Thymus (tissue), 14 donors: ENCODE data around the gene FBLN7. TPM values are rescaled to one million over a fixed set of nuclear protein-coding genes. Genes with fewer than 3 reads are reported as not detected.
A peak's percentile ranks its signal among the peaks of the same experiment; 100 is the strongest.

ENCODE experiments used
- DNase-seq, 9 donors: peaks; one replicate each; pipeline ENCODE4 v3.0.0-alpha.2; 2013; ENCODE audit warnings: low spot score in 9 of 9, low read depth in 6 of 9, missing footprints in 1 of 9
- H3K27ac ChIP-seq, 2 donors: one replicate each; pipeline ENCODE4 v1.5.1; 2013; ENCODE audit warnings: control low read depth in 1 of 2, low read depth in 1 of 2, low read length in 1 of 2, mild to moderate bottlenecking in 1 of 2, moderate library complexity in 1 of 2
- H3K27me3 ChIP-seq, 2 donors: one replicate each; pipeline ENCODE4 v1.5.1; 2013; ENCODE audit warnings: low read length in 1 of 2; ENCODE audit not compliant: control insufficient read depth in 2 of 2, insufficient read depth in 1 of 2
- H3K36me3 ChIP-seq, 2 donors: one replicate each; pipeline ENCODE4 v1.5.1; 2013; ENCODE audit warnings: low read length in 1 of 2, mild to moderate bottlenecking in 1 of 2, moderate library complexity in 1 of 2; ENCODE audit not compliant: control insufficient read depth in 2 of 2, insufficient read depth in 2 of 2
- H3K4me1 ChIP-seq, 2 donors: one replicate each; pipeline ENCODE4 v1.5.1; 2013; ENCODE audit warnings: low read length in 2 of 2; ENCODE audit not compliant: control insufficient read depth in 2 of 2, insufficient read depth in 2 of 2
- H3K4me3 ChIP-seq, 2 donors: one replicate each; pipeline ENCODE4 v1.5.1; 2013; ENCODE audit warnings: low read length in 2 of 2, control low read depth in 1 of 2, mild to moderate bottlenecking in 1 of 2
- H3K9me3 ChIP-seq, 2 donors: one replicate each; pipeline ENCODE4 v1.5.1; 2013; ENCODE audit warnings: low read length in 1 of 2, mild to moderate bottlenecking in 1 of 2; ENCODE audit not compliant: control insufficient read depth in 2 of 2, insufficient read depth in 1 of 2
- WGBS: extraction: QIAGEN DNeasy Blood & Tissue Kit; methylation state at CpG from one replicate; pipeline ENCODE4 v1.1.7; 2013; 5-methylcytosine and 5-hydroxymethylcytosine counted together
- long read RNA-seq, 10 donors: transcript quantifications; one replicate each; lab custom pipeline, GENCODE V29; 2026
- polyA plus RNA-seq: library from polyadenylated mRNA; stranded (reverse); fragments of 200-250 nt; gene quantifications from one replicate; pipeline ENCODE4 v1.2.3, GENCODE V29; 2013
- total RNA-seq: library from RNA; stranded (reverse); fragments of 120-200 nt; gene quantifications from one replicate; pipeline ENCODE4 v1.2.4, GENCODE V29; 2013
- donor health status: healthy.

Gene FBLN7
- total RNA-seq, result 6.0 TPM
- polyA plus RNA-seq, result 4.8 TPM
- long read RNA-seq, donor 1, result 0 reads
- long read RNA-seq, donor 2, partial matches to known transcripts, result 62 of 77 reads
- long read RNA-seq, donor 2, other reads (novel, unspliced or antisense), result 12 of 77 reads
- long read RNA-seq, donor 3, partial matches to known transcripts, result 29 of 38 reads
- long read RNA-seq, donor 3, other reads (novel, unspliced or antisense), result 6 of 38 reads
- long read RNA-seq, donor 4, result 0 reads
- long read RNA-seq, donor 5, partial matches to known transcripts, result 0 of 3 reads
- long read RNA-seq, donor 5, other reads (novel, unspliced or antisense), result 0 of 3 reads
- long read RNA-seq, donor 6, partial matches to known transcripts, result 0 of 2 reads
- long read RNA-seq, donor 6, other reads (novel, unspliced or antisense), result 0 of 2 reads
- long read RNA-seq, donor 7, result 0 reads
- long read RNA-seq, donor 8, partial matches to known transcripts, result 0 of 1 reads
- long read RNA-seq, donor 8, other reads (novel, unspliced or antisense), result 0 of 1 reads
- long read RNA-seq, donor 9, result 0 reads
- long read RNA-seq, donor 10, partial matches to known transcripts, result 0 of 1 reads
- long read RNA-seq, donor 10, other reads (novel, unspliced or antisense), result 0 of 1 reads

DNA sequence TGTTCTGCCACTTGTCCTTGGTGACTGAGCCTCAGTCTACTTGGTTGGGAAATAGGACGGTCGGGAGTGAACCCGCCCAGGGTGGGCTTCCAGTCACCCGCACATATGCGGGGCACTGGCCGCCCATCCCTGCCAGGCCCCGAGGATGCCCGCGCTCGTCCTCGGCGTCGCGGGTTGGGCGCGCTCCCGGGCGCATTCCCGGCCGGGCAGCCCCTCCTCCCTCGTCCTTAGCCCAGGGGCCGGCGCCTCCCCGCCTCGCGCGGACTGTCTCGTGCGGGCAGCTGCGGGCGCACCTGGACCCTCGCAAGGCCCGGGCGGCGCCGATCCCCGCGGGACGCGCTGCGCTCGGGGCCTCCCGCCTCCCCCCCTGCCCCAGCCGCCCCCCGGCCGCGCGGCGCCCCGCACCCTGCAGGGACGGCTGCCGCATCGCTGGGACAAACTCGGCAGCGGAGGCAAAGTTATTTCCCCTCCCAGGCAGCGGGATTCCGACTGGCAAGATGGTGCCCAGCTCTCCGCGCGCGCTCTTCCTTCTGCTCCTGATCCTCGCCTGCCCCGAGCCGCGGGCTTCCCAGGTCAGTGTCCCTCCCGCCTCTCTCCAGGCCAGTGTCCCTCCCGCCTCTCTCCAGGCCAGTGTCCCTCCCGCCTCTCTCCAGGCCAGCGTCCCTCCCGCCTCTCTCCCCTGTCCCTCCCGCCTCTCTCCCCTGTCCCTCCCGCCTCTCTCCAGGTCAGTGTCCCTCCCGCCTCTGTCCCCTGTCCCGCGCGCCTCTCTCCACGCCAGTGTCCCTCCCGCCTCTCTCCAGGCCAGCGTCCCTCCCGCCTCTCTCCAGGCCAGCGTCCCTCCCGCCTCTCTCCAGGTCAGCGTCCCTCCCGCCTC is at the start of gene FBLN7:
TSS of gene FBLN7 (plus strand) at position 227 of the 874 bp plus-strand sequence. CDS start at position 498, 271 bp downstream.
- peak within 1 kb of the TSS; percentile 18 to 27 for H3K27ac ChIP-seq
- H3K4me1 ChIP-seq, result peaks cover 3 to 8% of the 10 kb centered on the region in 2 donors
- peak within 1 kb of the TSS; percentile 22 to 45 for H3K4me3 ChIP-seq
- peak in 1 of 9 donors; percentile 19 for DNase-seq
- WGBS, result 3% methylated on average over 83 of the region's 84 CpGs
- peaks cover 0 to 3% of the 10 kb centered on the region in 2 donors for H3K9me3 ChIP-seq
- H3K27me3 ChIP-seq, result peaks cover 25 to 74% of the 10 kb centered on the region in 2 donors
- no peaks in the 10 kb centered on the region for H3K36me3 ChIP-seq

DNA sequence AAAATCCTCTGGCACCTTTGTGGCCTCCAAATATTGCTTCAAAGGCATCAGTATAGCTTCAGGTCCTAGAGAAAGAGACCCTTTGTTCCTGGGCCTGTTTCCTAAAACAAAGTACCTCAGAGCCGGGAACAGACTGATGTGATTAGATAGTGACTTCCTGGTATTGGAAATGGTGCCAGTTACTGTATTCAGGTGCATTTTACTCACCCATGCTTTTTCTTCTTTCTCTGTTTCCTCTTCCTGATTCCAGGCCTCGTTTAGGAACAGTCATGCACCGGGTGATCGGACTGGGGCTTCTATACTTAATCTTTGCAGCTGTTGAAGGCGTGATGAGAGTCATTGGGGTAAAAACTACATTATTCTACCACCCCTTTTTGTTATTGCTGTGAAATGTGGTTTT is 48.8 kb upstream of the FBLN7 start:
- Histone ChIP-seq H3K27ac (no peak overlapping the region), H3K4me1 (no peaks in the 10 kb centered on the region), H3K36me3 (peaks cover 42 to 46% of the 10 kb centered on the region in 2 donors), H3K9me3 (no peaks in the 10 kb centered on the region), H3K27me3 (no peaks in the 10 kb centered on the region), H3K4me3 (no peak overlapping the region)
- no peak for DNase-seq
- WGBS, result 97% methylated on average over 5 of the region's 5 CpGs

- Histone ChIP-seq H3K27ac (no peak overlapping the region), H3K9me3 (no peaks in the 10 kb centered on the region), H3K4me3 (no peak overlapping the region), H3K36me3 (peaks cover 23 to 28% of the 10 kb centered on the region in 2 donors), H3K27me3 (no peaks in the 10 kb centered on the region), H3K4me1 (no peaks in the 10 kb centered on the region)
- WGBS, result 97% methylated on average over 6 of the region's 6 CpGs
- no peak for DNase-seq
These were observed 45.7 kb upstream of the FBLN7 start for GRCh38 chr2:112092286-112093041.

GRCh38 chr2:112093216-112093615 is 45.0 kb upstream of the FBLN7 start:
- Histone ChIP-seq H3K27ac (no peak overlapping the region), H3K36me3 (peaks cover 18 to 26% of the 10 kb centered on the region in 2 donors), H3K9me3 (no peaks in the 10 kb centered on the region), H3K4me3 (no peak overlapping the region), H3K4me1 (no peaks in the 10 kb centered on the region), H3K27me3 (no peaks in the 10 kb centered on the region)
- 99% methylated on average over 1 of the region's 1 CpG for WGBS
- DNase-seq, result no peak

GRCh38 chr2:112095681-112096080 is 42.5 kb upstream of the FBLN7 start:
- Histone ChIP-seq H3K4me1 (no peaks in the 10 kb centered on the region), H3K4me3 (no peak overlapping the region), H3K36me3 (peaks cover 25 to 27% of the 10 kb centered on the region in 2 donors), H3K27me3 (no peaks in the 10 kb centered on the region), H3K9me3 (no peaks in the 10 kb centered on the region), H3K27ac (no peak overlapping the region)
- WGBS, result 94% methylated on average over 1 of the region's 1 CpG
- no peak for DNase-seq

GRCh38 chr2:112096098-112096497 is 42.1 kb upstream of the FBLN7 start:
- Histone ChIP-seq H3K36me3 (peaks cover 23 to 27% of the 10 kb centered on the region in 2 donors), H3K9me3 (no peaks in the 10 kb centered on the region), H3K4me1 (no peaks in the 10 kb centered on the region), H3K27ac (no peak overlapping the region), H3K27me3 (no peaks in the 10 kb centered on the region), H3K4me3 (no peak overlapping the region)
- no peak for DNase-seq
- 92% methylated on average over 10 of the region's 10 CpGs for WGBS

DNA sequence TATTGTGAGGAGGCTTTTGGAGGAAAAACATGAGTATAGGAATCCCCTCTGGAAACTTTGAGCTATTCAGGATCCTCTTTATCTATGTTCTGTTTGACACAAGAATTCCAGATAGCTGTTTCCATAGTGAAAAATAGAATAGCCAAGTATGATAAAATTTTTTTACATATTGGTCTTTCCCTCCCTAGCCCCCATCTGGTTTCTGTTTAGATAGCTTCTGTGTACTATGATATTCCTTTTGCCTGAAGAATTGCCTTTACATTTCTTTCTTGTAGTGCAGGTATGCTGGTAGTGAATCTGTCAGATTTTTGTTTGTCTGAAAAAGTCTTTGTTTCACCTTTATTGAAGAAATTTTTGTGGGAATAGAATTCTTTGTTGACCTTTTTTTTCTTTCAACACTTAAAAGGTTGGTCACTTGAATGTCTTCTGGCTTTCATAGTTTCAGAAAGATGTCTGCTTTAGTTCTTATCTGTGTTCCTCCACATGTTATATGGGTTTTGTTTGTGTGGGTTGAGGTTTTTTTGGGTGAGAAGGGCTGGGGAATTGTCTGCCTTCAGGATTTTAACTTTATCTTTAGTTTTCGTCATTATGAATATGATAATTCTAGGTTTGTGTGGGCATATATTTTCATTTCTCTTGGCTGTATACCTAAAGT is 29.9 kb upstream of the FBLN7 start:
- no peak for DNase-seq
- Histone ChIP-seq H3K4me3 (no peak overlapping the region), H3K27ac (no peak overlapping the region), H3K9me3 (peaks cover 0 to 8% of the 10 kb centered on the region in 2 donors), H3K36me3 (peaks cover 17 to 19% of the 10 kb centered on the region in 2 donors), H3K4me1 (no peaks in the 10 kb centered on the region), H3K27me3 (no peaks in the 10 kb centered on the region)
- WGBS, result 96% methylated on average over 1 of the region's 1 CpG

GRCh38 chr2:112109278-112109677 is 28.9 kb upstream of the FBLN7 start:
- H3K36me3 ChIP-seq, result peaks cover 17 to 19% of the 10 kb centered on the region in 2 donors

More at GRCh38 chr2:112109278-112109677, 28.9 kb upstream of the FBLN7 start:
- Histone ChIP-seq H3K4me3 (no peak overlapping the region), H3K9me3 (peaks cover 0 to 8% of the 10 kb centered on the region in 2 donors), H3K4me1 (no peaks in the 10 kb centered on the region), H3K27ac (no peak overlapping the region), H3K27me3 (no peaks in the 10 kb centered on the region)
- DNase-seq, result no peak
